Stimulated activated CD4-positive, alpha-beta T cell treated with anti-CD3 and anti-CD28 coated beads, TNF-alpha, amount 100 ng/mL, for 24 hours (primary cell): ENCODE results near the gene AKAP13.
A peak's percentile ranks its signal among the peaks of the same experiment; 100 is the strongest.
"Not testable (repeated sequence)": the region's sequence is repeated elsewhere in the genome, so short reads cannot be mapped to it uniquely, and the experiment has no call there.

Experiments
- DNase-seq, 3 experiments: peaks; one replicate each; pipeline ENCODE4 v3.0.0-alpha.2; 2020; ENCODE audit warnings: low read depth in 3 of 3

Gene AKAP13

DNA sequence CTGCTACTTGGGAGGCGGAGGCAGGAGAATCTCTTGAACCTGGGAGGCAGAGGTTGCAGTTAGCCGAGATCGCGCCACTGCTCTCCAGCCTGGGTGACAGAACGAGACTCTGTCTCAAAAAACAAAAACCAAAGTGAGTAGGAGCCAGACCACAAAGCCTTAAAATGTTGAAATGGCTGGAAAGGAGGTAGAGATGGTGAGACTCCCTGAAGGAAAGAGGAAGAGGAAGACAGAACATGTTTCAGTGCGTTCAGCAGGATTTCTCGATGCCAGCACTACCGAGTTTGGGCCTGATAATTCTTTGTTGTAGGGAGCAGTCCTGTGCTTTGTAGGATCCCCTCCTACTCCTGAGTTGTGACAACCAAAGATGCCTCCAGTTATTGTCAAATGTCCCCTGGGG lies 189.9 kb downstream of the AKAP13 start:
- no peak for DNase-seq

DNA sequence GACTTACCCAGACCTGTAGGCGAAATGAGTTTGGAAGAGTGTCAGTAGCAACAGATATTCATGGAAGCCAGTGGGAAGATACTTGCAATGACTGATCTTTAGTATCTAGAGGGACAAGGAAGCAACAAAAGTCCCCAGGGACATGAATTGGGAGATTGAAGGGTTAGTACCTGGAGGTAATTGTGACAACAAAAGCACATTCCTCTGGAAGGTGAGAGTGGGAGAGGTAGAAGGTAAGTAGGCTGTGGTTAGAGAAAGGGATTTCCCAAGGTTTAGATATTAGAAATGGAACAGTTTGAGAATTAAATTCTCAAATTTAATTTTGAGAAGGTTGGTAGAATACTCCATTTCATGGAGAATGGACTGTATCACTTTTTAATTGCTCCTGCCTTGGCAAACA lies 191.4 kb downstream of the AKAP13 start:
- no peak for DNase-seq

DNA sequence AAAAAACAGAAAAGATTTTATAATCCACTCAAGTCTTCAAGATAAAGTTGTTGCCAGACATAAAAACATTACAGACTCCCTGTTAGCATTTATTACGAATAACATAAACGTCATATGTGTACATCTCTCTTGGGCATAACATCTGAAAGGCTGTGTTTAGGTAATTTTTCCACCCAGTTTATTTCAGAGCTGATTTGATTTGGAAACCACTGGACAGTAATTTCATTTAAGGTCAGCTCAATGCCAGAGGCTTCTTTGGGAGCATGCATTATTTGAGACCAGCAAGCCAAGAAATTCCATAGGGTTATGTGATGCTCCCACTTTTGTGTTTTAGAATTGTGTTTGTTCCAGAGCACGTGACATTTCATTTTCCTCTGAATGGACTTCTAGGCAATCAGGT lies 196.0 kb downstream of the AKAP13 start:
- no peak for DNase-seq

DNA sequence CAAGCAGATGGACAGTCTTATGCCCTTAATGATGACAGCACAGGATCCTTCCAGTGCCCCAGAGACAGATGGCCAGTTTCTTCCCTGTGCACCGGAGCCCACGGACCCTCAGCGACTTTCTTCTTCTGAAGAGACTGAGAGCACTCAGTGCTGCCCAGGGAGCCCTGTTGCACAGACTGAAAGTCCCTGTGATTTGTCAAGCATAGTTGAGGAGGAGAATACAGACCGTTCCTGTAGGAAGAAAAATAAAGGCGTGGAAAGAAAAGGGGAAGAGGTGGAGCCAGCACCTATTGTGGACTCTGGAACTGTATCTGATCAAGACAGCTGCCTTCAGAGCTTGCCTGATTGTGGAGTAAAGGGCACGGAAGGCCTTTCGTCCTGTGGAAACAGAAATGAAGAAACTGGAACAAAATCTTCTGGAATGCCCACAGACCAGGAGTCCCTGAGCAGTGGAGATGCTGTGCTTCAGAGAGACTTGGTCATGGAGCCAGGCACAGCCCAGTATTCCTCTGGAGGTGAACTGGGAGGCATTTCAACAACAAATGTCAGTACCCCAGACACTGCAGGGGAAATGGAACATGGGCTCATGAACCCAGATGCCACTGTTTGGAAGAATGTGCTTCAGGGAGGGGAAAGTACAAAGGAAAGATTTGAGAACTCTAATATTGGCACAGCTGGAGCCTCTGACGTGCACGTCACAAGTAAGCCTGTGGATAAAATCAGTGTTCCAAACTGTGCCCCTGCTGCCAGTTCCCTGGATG lies 198.7 kb downstream of the AKAP13 start:
- no peak for DNase-seq

DNA sequence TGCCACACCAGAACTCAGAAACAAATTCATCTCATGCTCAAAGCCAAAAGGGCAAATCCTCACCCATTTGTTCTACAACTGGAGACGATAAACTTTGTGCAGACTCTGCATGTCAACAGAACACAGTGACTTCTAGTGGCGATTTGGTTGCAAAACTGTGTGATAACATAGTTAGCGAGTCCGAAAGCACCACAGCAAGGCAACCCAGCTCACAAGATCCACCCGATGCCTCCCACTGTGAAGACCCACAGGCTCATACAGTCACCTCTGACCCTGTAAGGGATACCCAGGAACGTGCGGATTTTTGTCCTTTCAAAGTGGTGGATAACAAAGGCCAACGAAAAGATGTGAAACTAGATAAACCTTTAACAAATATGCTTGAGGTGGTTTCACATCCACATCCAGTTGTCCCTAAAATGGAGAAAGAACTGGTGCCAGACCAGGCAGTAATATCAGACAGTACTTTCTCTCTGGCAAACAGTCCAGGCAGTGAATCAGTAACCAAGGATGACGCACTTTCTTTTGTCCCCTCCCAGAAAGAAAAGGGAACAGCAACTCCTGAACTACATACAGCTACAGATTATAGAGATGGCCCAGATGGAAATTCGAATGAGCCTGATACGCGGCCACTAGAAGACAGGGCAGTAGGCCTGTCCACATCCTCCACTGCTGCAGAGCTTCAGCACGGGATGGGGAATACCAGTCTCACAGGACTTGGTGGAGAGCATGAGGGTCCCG lies 199.7 kb downstream of the AKAP13 start:
- no peak for DNase-seq

DNA sequence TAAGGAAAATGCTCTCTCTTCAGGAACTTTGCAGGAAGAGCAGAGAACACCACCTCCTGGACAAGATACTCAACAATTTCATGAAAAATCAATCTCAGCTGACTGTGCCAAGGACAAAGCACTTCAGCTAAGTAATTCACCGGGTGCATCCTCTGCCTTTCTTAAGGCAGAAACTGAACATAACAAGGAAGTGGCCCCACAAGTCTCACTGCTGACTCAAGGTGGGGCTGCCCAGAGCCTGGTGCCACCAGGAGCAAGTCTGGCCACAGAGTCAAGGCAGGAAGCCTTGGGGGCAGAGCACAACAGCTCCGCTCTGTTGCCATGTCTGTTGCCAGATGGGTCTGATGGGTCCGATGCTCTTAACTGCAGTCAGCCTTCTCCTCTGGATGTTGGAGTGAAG lies 200.5 kb downstream of the AKAP13 start:
- DNase-seq, result peak in 2 of 3 experiments; percentile 20 to 50

DNA sequence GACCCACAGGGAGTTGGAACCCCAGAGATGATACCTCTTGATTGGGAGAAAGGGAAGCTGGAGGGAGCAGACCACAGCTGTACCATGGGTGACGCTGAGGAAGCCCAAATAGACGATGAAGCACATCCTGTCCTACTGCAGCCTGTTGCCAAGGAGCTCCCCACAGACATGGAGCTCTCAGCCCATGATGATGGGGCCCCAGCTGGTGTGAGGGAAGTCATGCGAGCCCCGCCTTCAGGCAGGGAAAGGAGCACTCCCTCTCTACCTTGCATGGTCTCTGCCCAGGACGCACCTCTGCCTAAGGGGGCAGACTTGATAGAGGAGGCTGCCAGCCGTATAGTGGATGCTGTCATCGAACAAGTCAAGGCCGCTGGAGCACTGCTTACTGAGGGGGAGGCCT lies 201.1 kb downstream of the AKAP13 start:
- no peak for DNase-seq

DNA sequence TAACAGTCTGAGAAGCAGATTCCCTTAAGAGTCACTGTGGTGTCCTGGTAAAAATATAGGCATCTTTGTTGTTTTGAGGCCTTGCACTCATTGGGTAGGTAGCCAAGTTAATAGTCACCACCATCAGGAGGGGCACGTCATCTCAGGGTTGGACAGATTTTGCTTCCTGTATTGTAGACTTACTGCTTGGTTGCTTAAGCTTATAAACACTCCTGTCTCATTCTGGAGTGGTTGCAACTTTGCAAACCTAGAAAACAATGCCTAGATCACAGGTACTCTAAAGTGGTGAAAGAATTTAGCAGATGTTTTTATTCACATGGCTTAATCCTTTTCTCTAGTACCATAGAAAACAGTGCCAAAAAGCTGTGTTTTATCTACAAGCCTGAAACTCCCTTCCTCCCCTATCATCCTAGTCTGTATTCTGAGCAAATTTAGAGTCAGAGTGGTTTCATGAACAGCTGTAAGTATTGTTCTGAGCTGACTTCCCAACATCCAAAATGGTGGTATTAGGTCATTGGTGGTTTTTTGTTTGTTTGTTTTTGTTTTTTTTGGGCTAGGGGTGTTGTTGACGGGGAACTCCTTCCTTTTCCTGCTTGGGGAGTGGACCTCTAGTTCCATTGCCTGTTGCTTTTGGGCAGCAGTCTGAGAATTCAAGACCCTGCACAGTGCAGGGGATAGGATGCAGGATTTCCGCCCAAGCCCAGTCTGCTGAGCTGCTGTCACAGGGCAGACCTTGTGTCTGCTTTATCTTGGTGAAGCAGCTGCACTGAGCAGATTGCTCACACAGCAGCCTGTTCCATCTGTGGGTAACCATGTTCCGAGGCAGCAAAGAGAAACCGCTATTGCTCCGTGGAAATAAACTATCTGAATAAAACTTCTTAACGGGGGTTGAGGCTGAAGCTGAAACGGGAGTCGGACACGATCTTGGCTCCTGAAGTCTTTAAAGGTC lies 202.0 kb downstream of the AKAP13 start:
- peak in 1 of 3 experiments; percentile 54 for DNase-seq

DNA sequence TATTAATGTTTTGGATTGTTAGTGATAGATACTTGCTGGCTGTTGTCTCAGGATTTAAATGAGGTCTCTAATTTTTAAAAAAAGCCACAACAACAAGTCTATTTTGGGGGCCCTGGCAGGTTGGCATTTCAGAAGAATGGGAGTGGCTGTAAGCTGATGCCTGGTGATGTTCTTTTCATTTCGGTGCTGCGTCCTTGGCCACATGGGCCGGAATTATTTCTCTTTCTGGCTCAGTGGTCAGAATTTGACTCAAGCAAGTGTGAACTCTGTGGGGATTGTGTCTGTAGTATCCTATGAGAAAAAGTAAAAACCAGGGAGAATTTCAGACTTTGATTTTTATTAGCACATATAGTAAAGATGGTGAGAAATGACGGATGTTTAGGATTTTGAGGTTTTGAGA lies 203.0 kb downstream of the AKAP13 start:
- DNase-seq, result no peak

DNA sequence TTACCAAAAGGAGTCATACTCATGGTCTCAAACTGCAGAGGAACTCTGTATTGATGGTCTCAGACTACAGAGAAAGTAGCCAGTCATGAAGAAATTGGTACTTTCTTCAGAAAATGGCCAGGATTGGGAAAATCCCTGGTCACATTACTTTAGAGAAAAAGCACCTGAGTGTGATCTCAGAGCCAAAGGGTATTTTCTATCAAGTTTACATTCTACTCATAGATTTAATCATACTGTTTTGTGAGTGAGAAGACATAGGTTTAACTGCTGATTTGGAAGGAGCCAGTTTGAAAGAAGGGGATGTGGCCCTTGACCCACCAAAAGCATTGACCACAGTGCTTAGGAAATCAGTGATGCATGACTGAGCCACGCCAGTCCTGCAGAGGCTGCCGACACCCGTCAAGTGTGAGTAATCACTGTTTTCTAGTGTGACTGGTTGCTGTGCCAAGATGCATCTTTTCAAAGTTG lies 203.6 kb downstream of the AKAP13 start:
- DNase-seq, result peak in 1 of 3 experiments; percentile 42

DNA sequence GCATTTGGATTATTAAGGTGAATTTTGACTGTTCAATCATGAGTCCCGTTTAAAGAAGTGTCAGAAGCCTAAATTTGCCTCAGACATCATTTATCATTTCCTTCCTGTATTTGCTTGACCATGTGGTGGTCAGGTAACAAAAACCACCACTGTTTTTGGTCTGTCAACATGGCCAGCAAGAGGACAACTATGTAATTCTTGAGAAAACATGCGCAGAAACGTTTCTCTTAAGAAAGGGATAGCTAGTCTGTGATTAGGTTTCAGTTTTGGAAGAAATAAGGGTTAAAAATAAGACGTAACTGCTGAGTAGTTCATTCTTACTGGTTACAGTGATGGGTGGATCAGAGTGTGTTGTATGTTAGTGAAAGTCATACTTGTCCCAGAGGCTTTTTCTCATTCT lies 204.5 kb downstream of the AKAP13 start:
- no peak for DNase-seq

DNA sequence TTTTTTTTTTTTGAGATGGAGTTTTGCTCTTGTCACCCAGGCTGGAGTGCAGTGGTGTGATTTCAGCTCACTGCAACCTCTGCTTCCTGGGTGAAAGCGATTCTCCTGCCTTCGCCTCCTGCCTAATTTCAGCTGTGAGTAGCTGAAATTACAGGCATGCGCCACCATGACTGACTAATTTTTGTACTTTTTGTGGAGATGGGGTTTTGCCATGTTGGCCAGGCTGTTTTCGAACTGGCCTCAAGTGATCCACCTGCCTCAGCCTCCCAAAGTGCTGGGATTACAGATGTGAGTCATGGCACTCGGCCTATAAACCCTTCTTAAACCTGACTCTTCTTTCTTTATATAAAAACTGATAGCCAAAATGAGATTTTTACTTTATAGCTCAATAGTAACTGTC lies 205.8 kb downstream of the AKAP13 start:
- not testable (repeated sequence) for DNase-seq

DNA sequence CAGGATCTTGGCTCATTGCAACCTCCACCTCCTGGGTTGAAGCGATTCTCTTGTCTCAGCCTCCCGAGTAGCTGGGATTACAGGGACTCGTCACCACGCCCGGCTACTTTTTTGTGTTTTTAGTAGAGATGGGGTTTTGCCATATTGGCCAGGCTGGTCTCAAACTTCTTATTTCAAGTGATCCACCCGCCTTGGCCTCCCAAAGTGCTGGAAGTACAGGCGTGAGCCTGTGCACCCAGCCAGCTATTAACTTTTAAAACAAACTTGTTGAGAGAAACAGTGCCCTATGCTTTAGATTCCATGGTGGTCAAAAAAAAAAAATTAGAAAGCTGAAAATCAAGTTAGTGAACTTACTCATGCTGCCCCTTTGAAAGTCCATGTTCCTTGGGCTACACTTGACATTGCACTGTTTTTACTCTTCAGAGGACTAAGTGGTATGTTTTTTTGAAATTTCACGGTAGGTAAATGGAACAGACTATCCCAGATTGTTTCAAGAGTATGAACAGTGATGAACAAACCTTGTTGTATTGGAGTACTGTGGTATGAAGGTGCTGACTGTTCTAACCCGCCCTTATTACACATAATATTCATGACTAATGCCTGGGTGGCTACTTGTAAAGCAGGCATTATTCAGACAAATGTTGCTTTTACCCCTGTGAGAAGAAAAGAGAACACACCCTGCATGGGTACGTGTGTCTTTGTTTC lies 207.5 kb downstream of the AKAP13 start:
- no peak for DNase-seq

DNA sequence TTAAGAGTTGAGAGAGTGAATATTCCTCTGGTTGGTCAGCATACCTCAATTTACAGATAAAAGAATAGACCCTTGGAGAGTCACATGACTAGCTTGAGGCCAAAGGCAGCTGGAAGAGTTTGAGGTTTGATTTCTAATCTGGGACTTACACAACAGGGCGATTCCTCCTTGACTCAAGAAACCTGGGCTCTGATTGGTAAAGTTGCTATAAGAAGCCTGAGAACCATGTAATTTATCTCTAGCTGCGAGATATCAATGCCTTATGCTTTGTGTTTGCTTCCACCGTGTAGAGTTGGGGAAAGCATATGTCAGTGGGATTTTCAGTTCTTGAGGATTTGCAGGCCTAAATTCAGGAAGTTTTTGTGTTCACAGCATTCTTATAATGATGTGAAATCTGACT lies 208.3 kb downstream of the AKAP13 start:
- DNase-seq, result no peak

DNA sequence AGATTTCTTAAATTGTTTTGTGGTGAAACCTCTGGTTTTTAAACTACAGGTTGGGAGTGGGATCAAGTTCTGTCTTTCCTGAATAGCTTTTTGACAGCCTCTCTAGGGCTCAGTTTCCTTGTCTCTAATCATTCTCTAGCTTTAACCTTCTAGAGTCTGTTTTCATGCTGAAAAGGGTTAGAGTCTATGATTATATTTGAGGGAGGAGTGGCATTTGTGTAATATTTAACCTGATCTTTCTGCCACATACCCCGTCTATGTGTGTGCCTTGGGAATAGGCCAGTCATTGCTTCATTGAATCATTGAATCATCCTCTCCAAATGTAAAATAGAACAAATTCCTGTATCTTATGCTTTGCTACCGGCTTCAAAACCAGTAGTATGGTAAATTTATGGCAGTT lies 209.4 kb downstream of the AKAP13 start:
- no peak for DNase-seq

DNA sequence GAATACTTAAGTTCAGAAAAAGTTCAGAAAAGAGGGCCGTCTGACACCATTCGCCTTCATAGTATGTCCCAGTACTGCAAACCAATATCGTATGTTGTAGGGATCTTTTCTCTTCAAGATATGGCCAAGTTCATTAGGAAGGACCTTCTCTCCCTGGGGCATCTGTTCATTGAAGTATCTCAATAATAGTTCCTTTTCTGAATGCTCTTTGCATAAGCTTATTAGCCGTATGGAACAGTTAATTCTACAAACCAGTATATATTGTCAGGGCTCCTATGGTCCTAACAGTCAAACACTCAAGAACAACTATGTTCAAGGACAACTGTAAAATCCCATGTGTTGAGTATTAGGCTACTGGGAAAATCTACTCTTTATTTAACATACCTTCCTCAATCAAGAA lies 211.2 kb downstream of the AKAP13 start:
- DNase-seq, result no peak

DNA sequence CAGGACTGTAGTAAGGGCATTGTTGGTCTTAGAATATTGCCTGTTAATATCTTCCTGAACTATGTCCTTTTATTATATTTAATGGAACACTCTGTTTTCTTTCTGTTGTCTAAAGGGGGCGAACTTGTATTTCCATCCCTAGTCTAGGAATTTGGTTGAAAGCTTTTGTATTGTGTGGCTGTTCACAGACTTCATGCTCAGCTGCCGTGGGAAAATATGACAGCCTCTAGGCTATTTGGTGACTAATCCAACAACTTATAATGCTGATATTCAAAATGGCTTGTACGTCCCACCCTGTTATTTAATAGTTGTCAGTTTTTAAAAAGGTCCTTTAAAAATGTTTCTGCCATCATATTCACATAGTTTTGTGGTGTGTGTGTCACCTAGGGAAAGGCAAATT lies 211.7 kb downstream of the AKAP13 start:
- no peak for DNase-seq

DNA sequence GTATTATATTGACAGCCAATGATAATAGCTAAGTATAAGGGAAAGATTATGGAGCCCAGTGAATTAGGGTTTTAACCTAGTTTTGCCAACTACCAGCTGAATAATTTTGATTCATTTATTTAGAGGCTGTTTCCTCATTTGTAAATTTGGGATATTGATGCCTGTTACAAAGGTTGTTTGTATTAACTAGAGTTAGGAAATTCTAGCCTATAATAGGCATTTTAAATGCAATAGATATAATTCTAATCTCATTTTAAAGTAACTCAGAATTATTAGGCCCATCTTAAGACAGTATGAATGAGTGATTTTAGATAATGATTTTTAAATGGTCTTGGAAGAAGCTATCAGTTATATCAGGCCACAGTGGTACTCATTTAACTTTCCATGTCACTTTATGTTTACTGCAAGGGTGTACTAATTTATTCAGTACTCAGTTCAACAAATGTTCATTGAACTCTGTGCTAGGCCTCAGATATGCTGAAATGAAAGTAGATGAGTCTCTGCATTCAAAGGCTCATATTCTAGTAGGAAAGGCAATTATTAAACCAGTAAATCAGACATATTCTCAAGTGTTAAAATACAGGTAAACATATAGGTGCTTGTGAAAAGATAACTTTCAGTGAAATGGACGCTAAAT lies 213.5 kb downstream of the AKAP13 start:
- DNase-seq, result no peak

DNA sequence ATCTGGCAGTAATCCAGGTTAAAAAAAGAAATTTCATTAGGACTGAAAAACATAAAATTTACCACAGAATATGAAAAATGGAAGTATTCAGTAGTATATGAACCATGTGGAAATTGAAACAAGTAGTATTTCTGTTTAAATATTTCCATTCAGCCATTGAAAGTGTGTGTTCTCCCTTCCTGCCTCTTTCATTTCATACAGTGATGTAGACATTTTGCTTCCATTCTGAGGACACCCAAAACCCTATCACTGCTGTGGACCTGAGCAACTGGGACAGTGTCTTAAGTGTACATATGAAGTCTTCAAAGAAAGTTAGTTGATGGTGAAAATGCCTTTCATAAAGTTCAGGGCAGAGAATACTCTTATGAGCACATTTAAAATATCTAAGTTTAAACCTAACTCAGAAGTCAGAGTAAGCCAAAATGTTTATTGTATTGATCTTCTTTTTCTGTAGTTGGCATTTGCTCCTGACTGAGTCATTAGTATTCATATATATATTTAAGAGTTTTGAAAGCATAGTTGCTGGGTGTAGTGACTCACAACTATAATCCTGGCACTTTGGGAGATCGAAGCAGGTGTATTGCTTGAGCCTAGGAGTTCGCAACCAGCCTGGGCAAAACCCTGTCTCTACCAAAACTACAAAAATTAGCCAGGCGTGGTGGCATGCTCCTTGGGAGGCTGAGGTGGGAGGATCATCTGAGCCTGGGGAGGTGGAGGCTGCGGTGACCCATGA lies 215.6 kb downstream of the AKAP13 start:
- DNase-seq, result no peak

DNA sequence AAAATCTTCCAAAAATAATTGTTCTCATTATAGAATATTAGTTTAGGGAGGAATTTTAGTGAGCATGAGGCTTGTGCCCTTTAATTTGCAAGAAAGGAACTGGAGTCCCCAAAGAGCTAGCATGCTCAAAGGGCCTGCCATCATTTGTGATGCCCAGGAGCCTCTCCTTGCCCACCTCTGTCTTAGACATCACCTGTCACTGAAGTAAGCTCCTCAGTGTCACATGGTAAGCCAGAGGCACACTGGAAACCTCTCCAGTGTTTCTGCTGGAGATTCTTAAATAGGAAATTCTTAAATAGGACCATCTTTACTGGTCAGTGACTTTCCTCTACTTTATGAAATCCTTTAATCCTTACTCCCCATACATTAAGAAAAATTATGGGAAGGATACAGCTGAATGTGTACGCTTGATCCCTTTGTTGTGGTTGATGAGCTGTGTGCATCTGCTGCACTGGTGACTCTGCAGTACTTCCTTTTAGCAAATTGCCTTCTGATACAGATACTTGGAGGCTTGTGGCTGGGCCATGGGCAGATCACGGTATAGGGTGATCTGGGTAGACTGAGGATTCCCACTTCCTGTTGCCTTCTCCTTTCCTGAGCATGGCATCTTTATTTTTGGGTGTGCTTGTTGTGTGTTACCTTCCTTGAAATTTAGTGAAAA lies 216.9 kb downstream of the AKAP13 start:
- no peak for DNase-seq
